ENCODE results near the gene JKAMP. TPM values are rescaled to one million over a fixed set of nuclear protein-coding genes. Genes with fewer than 3 reads are reported as not detected.

The JKAMP gene
- total RNA-seq, 1 donor from 2014 or later, result 28.8 TPM

GRCh38 chr14:59483363-59483762 lies 954 bp upstream of the JKAMP start:
- peaks cover 14% of the 10 kb centered on the region for H3K36me3 Mint-ChIP-seq (ENCODE audit: low read depth)
- POLR2A ChIA-PET, result interaction anchor here (1.4 to 1.7 kb wide), 4 partner anchors 10 to 765 kb away, joined by 3 to 13 read pairs (median 8); partner anchors contain the start of genes GPR135 and PPM1A
- H3K9me3 Mint-ChIP-seq, result no peaks in the 10 kb centered on the region
- no peak for ATAC-seq (ENCODE audit: low read depth)
- CTCF ChIA-PET, result interaction anchor here (1.2 to 2.3 kb wide), 5 partner anchors 18 to 700 kb away, joined by 3 to 9 read pairs (median 8); partner anchors contain the start of genes CCDC175 and GPR135
- H3K4me1 Mint-ChIP-seq, result peaks cover 53% of the 10 kb centered on the region
- no peaks in the 10 kb centered on the region for H3K27me3 Mint-ChIP-seq
- intact Hi-C loops (cut with micrococcal nuclease), result loop anchor here (1.0 to 10.0 kb wide), 7 partner anchors 481 to 1271 kb away; partner anchors contain the start of genes DACT1, DHRS7 and PSMA3
- H3K4me3 Mint-ChIP-seq, result peak overlapping the region; percentile 98
- no peak for TF ChIP-seq CTCF (IDR thresholded peaks at IDR 0.05)
- H3K27ac Mint-ChIP-seq, result peak overlapping the region; percentile 96
- no peak for DNase-seq

- no peak for TF ChIP-seq CTCF (IDR thresholded peaks at IDR 0.05)
- peak overlapping the region; percentile 98 for H3K4me3 Mint-ChIP-seq
- intact Hi-C loops (cut with micrococcal nuclease), result loop anchor here (1.0 to 10.0 kb wide), 13 partner anchors 19 to 1285 kb away; partner anchors contain the start of genes CCDC175, DAAM1, DACT1 and DHRS7
- peak overlapping the region; percentile 96 for H3K27ac Mint-ChIP-seq
- ATAC-seq (ENCODE audit: low read depth), result peak; percentile 56
- no peaks in the 10 kb centered on the region for H3K9me3 Mint-ChIP-seq
- ChIA-PET POLR2A (interaction anchor here (0.7 to 1.7 kb wide), 11 partner anchors 8 to 1089 kb away, joined by 3 to 13 read pairs (median 4); partner anchors contain the start of genes DAAM1, DHRS7, GPR135 and PPM1A), CTCF (interaction anchor here (0.7 to 2.3 kb wide), 8 partner anchors 10 to 699 kb away, joined by 3 to 9 read pairs (median 5); partner anchors contain the start of genes CCDC175, DAAM1 and GPR135)
- no peak for DNase-seq
- peaks cover 21% of the 10 kb centered on the region for H3K36me3 Mint-ChIP-seq (ENCODE audit: low read depth)
- H3K27me3 Mint-ChIP-seq, result no peaks in the 10 kb centered on the region
- peaks cover 52% of the 10 kb centered on the region for H3K4me1 Mint-ChIP-seq
These were observed 390 bp downstream of the JKAMP start for GRCh38 chr14:59484639-59485175.

GRCh38 chr14:59490756-59491155 lies 6.4 kb downstream of the JKAMP start:
- ChIA-PET CTCF (no interaction called here), POLR2A (no interaction called here)
- Mint-ChIP-seq H3K36me3 (ENCODE audit: low read depth) (peaks cover 79% of the 10 kb centered on the region), H3K4me1 (peaks cover 5% of the 10 kb centered on the region), H3K27ac (no peak overlapping the region), H3K27me3 (no peaks in the 10 kb centered on the region), H3K4me3 (no peak overlapping the region), H3K9me3 (no peaks in the 10 kb centered on the region)
- TF ChIP-seq CTCF (IDR thresholded peaks at IDR 0.05), result no peak
- no peak for ATAC-seq (ENCODE audit: low read depth)
- DNase-seq, result no peak
- intact Hi-C loops (cut with micrococcal nuclease), result no loop called here

GRCh38 chr14:59492384-59492783 lies 8.1 kb downstream of the JKAMP start:
- TF ChIP-seq CTCF (IDR thresholded peaks at IDR 0.05), result no peak
- POLR2A ChIA-PET, result interaction anchor here (1.2 kb wide), 1 partner anchor 8 kb away, joined by 4 read pairs; the partner anchor contains the start of genes JKAMP and L3HYPDH
- Mint-ChIP-seq H3K4me1 (peaks cover 4% of the 10 kb centered on the region), H3K27me3 (no peaks in the 10 kb centered on the region), H3K27ac (no peak overlapping the region), H3K4me3 (no peak overlapping the region), H3K9me3 (no peaks in the 10 kb centered on the region), H3K36me3 (ENCODE audit: low read depth) (peaks cover 88% of the 10 kb centered on the region)
- ATAC-seq (ENCODE audit: low read depth), result no peak
- intact Hi-C loops (cut with micrococcal nuclease), result no loop called here
- CTCF ChIA-PET, result no interaction called here
- DNase-seq, result no peak

- intact Hi-C loops (cut with micrococcal nuclease), result no loop called here
- no peaks in the 10 kb centered on the region for H3K4me1 Mint-ChIP-seq
- no peaks in the 10 kb centered on the region for H3K27me3 Mint-ChIP-seq
- H3K9me3 Mint-ChIP-seq, result no peaks in the 10 kb centered on the region
- peaks cover 49% of the 10 kb centered on the region for H3K36me3 Mint-ChIP-seq (ENCODE audit: low read depth)
- no peak for ATAC-seq (ENCODE audit: low read depth)
- no peak for TF ChIP-seq CTCF (IDR thresholded peaks at IDR 0.05)
- H3K27ac Mint-ChIP-seq, result no peak overlapping the region
- no peak overlapping the region for H3K4me3 Mint-ChIP-seq
- CTCF ChIA-PET, result interaction anchor here (1.4 kb wide), 1 partner anchor 11 kb away, joined by 4 read pairs; no protein-coding TSS in a partner anchor
- DNase-seq, result no peak
- POLR2A ChIA-PET, result no interaction called here
These were observed 16.4 kb downstream of the JKAMP start for GRCh38 chr14:59500732-59501131.
